GM21723 (cell line): ENCODE results near the gene TUBA4A.

Source experiments
- ATAC-seq: cut with Tn5 transposase; IDR thresholded peaks from one replicate; pipeline ENCODE4 v1.9.1; 2021; ENCODE audit warnings: mild to moderate bottlenecking, moderate library complexity; ENCODE audit not compliant: unreplicated experiment

TUBA4A gene

DNA sequence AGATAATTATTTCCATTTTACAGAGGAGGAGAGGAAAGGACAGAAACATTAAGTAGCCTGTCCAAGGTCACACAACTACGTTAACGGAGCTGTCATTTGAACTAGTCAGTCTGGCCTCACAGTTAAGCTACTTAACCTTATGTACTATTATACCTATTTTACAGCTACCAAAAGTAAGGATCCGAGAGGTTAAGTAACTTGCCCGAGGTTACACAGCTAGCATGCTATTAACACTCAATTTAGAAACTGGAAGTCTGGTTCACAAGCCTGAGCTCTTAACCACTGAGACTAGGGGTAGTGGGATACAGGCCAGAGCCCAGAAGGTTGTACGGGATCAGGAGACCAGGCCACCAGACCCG lies 8.9 kb downstream of the TUBA4A start:
- no peak for ATAC-seq

DNA sequence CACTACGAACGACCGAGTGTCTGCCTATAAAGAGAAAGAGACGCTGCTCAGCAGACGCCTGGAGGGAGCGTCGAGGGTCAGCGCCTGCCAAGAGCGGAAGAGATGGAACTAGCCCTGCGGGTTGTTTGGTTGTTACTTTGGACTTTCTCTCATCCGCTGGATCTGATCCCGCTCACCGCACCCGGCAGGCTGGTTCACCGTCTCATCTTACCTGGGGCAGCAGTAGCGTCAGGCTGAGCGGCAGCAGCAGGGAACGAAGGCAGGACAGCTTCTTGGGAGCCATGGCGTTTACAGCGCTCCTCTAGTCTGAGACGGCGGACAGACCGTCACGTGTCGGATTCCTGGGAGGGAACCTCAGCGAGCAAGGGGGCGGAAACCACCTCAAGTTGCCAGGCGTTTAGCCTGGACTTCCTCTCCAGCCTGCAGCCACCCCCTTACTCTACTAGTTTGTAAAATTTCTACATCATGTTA lies 10.4 kb downstream of the TUBA4A start:
- no peak for ATAC-seq

DNA sequence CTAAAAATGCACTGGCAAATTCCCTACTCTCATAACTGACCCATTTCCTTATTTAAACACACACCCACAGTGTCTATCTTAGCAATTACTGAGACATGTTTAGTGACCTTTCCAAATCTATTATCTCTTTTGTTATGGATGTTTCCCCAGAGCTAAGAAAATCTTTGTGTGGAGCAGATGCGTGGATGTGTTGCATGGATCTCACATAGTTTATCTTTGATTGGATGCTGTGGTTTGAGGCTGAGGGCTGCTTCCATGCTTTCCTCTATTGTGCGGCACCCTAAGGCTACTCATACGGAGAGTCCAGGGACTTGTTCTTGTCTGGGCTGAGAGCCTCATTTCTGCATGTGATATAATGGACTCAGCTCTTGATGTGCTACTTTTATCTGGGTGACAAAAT lies 19.4 kb downstream of the TUBA4A start:
- no peak for ATAC-seq

DNA sequence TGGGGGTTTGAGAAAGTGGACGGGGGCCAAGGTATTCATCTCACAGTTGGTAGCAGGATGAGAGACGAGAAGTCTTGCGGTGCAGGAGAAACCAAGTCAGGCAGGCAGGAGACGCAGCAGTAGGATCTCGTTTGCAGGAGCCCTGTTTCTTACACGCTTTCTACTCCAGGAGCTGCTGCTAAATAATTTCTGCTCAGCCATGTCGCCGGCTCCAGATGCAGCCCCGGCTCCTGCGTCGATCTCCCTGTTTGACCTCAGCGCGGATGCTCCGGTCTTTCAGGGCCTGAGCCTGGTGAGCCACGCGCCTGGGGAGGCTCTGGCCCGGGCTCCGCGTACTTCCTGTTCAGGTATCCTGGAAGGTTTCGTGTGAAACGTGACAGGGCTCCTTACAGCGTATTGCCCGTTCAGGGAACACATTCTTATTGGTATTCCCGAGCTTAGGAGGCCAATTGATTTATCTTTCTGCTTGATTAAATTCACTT lies 23.6 kb downstream of the TUBA4A start:
- peak; percentile 26 for ATAC-seq

DNA sequence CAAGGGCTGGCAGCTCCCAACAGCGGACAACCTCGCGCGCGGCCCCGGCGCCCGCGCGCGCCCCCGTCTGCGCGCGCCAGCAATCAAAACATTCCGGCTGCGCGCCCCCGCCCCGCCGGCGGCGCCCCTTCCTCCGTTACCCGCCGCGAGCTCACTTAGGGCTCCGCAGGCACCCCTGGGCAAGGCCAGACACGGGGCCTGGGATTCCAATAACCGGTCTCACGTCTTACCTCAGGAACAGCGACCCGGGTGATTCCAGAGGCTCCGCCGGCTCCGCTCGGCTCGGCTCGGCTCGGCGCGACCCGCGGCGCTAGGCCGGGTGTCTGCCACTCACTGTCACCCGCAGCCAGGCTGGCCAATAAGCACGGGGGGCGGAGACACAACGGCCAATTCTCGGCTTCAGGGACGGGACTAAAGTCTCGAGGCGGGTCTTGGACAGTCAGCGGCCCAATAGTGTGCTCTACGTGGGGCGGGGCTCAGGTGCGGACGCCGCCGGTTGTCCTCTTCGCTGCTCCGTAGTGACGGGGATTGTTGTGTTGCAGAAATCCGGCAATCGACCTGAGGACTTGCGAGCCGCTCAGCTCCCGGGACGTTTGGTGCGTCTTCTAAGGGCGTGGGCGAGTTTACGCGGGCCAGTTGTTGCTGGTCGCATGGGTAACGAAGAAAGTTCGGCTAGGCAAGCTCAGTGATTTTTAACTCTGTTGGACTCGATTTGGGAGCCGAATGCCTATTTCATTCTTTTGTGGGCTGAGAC lies 24.2 kb downstream of the TUBA4A start, which contains the start of the genes ANKZF1 and ATG9A:
TSS of gene ANKZF1 (plus strand) at position 502 of the 754 bp plus-strand sequence. CDS start 452 bp downstream, outside the sequence.
TSS of gene ATG9A (minus strand) at position 332 of the 754 bp plus-strand sequence. CDS start 1,612 bp downstream, outside the sequence.
- peak; percentile 98 for ATAC-seq

DNA sequence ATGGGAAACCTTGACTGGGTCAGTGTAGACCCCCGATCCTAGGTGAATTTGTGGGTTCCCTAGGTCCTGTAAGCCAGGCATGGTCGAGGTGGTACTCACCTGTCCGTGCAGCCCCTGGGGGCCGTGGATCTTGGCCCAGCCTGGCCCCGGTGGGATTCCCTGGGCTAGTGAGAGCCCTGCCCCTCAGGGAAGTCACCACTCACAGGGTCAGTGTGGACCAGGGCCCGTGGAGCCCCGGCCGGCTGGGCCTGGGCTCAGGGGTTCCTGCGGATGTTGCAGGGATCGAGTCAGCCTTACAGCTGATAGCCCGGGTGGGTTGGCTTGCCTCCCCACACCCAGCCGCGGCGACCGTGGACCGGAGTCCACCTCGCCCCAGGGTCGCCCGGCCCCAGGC lies 24.8 kb downstream of the TUBA4A start:
- peak; percentile 1 for ATAC-seq

DNA sequence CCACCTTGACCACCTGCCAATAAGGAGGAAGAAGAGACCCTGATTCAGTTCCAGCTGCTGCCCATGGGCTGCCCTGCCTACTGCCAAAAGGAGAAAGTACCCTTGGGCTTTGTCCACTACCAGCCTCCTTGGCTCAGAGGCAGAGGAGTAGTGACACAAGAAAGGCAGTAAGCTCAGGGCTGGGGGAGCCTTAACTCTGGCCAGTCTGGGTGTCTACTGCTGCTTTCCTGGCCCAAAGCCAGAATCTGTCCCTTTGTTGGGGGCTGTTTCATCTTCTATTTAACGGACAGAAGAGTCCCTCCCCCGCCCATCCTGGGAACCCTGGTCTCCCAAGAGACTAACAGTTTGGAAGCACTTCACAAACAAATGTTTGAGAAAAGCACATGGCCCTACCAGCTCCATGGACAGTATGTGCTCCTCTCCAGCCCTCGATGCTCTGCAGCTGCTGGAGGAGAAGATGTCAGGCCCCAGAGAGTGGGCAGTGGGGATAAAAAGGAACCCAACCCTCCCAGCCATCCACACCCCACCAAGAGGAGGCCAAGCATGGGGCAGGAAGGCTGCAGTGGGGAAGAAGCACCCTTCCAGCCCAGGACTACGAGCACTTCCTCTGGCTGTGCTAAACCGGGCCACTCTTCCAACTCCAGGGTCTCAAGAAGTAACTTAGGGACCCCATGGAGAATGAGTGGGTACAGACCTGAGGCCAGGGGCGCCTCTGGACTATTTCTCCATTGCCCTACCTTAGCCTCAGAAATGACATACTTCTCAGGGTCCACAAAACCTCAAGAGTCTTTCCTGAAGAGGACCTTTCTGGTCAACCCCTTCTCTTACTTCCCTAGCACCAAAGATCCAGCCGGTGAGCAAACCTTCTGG lies 25.4 kb downstream of the TUBA4A start:
- ATAC-seq, result no peak

DNA sequence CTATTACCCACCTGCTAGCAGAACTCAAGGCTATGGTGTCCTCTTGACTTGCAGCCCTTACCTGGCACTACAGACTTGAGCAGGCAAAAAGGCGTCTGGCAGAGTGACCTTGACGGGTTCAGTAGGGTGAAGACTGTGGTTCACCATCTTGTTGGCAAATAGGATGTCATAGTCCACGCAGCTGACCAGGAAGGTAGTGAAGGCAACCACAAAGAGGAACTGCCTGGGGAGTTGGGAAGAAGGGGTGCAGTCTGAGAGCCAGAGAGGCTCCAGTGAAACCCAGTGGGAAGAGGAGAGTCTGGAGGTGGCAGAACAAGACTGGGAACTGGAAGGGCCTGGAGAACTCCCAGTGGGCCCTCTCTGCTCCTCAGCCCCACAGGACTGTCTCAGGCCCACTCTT lies 28.4 kb downstream of the TUBA4A start:
- ATAC-seq, result no peak

DNA sequence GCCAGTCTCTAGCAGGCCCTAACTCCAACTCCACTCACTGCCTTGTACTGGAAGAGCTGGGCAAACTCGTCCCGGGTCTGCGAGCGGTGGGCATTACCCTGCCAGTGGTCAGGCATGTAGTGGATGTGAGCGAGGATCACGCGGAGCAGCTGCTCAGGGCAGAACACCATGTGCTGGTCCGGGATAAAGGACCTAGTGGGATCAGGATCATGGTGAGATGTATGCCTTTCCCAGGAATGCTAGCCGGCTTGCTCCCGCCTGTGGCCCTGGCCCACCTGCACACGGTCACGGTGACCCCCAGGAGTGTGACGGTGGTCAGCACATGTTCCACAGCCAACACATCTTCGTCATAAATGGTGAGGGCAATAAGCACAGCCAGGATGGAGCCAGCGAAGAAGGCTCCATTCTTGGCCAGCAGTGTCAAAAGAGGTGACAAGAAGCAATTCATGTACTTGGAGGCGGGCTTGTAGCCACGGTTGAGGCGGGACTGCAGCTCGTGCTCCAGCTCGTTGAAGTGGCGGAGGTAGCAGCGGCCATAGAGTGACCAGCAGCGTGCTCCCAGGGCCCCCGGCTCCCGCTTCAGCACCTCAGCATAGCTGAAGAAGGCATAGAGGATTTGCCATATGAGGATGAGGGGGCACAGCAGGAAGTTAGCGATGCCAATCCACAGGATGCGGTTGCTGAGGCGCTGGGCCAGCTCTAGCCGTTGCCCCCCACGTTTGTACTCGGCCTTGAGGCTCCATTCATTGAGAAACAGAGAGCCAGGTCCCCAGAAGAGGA lies 29.7 kb downstream of the TUBA4A start:
- ATAC-seq, result no peak

DNA sequence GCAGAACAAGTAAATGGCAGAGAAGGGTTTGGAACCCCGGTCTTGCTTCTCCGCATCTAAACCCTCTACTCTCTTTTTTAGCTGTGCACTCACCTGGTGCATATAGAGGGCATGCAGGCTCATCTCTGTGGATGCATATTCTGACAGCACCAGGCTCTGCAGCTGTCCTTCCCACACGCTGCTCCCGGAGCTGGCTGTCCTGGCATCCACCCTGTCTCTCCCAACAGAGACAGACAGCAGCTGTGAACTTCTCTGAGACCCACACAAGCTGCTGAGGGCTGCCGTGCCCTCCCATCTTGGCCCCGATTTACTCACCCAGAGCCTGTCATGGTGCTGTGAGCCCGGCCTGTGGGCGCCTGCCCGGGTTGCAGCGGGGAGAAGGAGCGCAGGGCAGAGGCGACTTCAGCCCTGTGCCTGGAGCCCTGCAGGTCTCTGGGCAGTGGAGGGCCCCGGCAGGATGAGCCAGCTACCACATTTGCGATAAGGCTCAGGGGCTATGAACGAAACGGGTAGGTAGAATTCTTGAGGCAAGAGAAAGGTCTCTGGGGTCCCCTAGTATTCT lies 31.7 kb downstream of the TUBA4A start:
- ATAC-seq, result no peak

DNA sequence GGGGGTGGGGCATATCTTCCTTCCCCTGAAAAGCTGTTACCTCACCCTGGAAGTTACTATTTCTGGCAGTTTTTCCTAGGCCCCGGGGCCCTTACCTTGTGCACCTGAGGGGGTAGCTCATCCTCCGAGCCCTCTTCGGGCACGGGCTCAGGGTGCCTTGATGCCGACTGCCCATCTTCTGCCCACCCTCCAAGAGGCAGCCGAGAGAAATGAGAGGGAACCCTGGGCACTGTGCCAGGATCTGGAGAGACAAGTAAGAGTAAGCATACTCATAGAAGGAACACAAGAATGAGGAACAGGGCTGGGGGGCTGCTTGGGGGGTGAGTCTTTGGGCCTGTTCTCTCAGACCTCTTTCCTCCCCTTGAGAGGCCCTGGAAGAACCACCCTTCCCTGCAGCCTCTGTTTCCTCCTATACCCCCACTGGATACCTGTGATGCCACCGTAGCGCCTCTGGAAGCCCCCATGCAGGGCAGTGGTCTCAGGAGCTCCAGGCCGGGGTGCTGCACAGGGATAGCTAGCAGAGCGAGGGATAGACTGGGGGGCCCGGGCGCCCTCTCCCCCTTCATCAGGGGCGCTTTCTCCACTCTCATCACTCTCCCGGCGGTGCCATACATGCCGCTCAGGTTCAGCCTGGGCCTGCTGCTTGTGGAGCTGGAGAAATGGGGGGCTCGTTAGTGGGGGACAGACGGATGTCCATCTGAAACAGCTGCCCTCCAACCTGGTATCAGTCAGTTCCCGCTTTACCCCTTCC lies 32.9 kb downstream of the TUBA4A start:
- ATAC-seq, result no peak

DNA sequence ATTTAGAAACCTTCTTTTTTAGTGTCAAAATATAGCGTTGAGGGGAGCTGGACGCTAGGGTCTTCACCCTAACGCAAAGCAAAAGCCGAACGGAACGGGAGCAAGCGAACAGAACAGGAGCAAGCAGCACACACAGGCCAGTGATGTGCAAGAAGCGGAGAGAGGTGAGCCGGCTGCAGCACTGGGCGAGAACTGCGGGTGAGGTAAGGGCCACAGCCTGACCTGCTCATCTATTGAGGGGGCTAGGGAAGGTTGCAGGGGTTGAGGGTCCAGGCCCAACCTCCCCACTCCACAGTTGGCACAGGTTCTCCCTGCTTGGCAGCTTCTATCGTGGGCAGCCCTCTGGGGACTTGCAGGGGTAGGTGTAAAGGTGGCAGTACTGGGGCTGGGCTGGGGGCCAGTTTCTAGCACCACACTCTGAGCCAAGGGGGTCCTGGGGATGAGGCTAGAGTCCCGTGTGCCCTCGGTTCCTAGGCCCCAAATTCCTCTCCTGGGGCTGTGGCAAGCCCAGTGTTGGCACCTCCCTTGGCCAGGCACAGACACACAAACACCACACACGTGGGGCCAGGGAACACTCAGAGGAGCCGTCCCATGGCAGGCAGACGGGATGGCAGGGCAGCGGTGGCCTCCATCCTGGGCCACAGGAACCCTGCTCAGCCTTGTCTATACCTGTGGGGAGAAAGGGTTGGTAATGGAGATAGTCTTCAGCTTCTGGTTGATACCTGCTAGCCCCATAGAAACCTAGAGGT lies 33.8 kb downstream of the TUBA4A start:
- ATAC-seq, result no peak

DNA sequence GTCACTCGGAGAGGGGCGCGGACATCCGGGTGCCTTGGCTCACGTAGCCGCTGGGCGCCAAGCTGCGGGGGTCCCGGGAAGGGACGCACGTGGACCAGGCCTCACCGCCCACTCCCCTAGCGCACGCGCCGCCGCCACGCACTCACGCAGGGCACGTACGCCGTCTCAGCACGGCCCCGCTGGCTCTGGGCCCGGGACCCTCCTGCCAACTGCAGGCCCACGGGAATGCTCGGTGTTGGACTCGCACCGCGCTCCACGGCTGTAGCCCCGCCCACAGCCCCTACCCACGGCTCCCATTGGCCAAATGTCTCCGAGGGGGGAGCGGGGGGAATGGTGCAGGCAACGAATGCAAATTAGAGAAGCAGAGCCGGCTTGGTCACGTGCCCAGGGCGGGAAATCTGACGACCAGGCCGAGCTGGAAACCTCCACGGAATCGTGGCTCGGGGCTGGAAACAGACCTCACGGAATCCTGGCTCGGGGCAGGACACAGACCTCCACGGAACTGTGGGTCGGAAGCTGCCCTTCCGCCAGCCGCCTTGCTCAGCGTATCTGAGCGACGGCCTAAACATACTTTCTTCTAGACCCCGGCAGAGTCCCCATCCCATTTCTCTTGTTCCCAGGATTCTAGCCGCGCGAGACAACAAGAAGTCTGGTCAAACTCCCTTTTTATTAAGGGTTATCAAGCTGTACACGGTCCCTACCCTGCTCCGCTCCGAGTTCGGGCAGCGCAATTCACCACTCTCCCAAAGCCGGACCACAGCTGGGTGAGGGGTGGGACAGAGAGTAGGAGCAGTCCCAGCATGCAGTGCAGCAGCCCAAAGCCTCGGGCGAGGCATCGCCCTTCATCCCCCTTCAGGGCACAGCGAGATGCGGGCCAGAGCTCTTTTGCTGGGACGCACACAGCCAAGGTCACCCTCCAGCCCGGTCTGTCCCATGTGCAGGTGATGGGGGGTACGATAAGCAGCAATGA lies 34.7 kb downstream of the TUBA4A start, which contains the start of gene ABCB6:
TSS of gene ABCB6 (minus strand) at position 227 of the 970 bp plus-strand sequence. CDS start 285 bp downstream, outside the sequence.
- peak; percentile 77 for ATAC-seq

DNA sequence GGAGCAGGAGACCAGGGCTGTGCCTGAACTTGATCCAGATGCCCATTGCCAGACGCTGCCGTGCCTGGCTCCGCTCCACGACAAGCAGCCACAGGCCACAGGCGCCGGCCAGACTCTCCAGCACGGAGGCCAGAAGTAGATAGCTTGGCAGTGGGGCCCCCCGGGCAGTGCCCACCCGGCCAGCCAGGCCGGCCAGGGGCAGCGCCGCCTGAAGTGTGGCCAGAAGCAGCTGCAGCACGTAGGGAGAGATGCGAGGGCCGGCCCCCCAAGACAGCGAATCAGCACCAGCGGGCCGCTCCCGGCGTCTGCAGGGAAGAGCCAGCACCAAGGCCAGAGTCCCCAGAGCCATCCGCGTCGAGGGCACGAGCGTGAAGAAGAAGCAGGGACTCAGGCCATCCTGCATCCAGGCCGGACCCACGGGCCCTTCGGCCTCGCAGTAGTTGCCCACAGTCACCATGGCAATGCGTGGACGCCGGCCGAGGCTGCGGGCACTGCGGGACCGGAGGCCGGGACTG lies 35.4 kb downstream of the TUBA4A start:
- peak; percentile 27 for ATAC-seq

DNA sequence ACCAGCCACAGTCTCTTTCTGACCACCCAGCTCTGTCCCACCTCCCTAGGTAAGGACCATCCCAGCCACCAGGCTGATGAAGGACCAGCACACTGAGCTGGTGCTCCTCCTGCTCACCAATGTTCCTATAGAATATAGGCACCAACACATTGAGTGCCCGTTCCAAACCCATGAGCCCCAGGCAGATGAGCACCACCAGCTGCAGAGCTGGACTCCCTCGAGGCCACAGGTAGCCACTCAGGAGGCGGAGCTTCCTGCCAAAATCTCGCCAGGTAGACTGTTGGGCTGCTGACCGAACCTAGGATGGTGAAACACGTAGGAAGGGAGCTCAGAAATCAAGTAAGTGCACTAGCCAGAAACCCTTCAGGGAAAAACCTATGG lies 37.2 kb downstream of the TUBA4A start:
- ATAC-seq, result no peak

DNA sequence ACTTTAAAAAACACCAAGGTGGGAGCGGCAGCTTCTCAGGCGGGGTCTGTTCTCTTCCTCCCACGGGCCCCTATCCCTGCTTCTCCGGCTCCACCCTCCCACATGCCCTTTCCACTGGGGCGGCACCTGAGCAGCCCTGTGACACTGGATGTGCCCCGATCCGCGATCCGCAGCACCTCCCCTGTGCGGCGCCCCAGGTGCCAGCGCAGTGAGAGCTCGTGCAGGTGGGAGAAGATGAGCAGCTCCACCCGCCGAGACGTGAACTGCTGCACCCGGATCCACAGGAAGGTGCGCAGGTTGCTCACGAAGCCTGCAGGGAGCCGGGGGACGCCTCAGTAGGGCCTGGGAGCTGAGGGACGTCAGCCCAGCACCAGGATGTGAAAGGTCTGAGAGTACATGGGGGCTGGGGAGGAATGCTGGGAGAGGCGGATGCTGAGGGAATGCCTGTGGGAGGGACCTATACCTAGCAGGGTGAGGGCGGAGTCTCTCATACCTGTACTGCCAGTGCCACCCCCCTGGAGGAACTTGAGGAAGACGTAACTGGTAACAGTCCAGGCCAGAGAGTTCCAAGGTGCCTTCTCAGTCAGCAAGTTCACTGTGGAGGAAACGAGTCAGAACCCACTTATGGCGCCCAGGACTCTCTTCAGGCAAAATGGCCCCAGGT lies 37.7 kb downstream of the TUBA4A start:
- ATAC-seq, result no peak

DNA sequence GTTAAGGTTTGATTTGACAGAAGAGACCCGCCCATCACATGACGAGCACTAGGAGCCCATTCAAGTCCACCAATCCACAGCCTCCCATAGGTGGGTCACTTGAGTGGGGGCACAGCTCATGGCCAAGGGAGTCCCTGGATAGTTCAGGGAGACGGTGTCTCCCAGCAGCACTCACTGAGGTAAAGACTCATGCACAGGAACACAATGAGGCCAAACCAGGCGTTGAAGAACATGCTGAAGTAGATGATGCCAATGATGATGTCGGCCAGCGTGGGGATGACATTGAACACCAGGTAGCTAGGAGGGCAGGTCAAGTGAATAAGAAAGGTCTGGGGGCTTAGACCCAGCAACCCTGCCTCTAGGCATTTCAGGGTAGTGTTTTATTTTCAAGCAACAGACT lies 38.9 kb downstream of the TUBA4A start:
- no peak for ATAC-seq
